NCI-H69 (cell line): ENCODE data around the gene BRD2.

Experiments used
- DNase-seq: peaks from one replicate; lab custom pipeline; 2025; lab: John Stamatoyannopoulos, UW

Gene BRD2

DNA sequence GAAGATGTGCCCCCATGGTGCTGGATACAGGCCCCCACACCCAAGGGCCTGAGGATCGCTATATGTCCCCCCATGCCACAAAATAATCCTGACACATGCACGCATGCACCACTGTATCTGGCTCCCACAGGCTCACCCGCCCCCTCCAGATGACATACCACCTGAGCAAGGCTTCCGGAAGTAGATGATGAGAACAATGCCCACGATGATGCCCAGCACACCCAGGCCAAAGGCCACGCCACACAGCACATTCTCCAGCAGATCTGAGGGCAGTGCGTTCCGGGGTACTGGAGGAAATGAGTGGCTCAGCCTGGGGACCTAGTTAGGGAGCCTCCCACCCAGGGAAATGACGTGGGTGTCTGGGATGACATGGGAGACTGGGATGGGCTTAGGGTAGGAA, 19.3 kb upstream of the BRD2 start:
- no peak for DNase-seq

DNA sequence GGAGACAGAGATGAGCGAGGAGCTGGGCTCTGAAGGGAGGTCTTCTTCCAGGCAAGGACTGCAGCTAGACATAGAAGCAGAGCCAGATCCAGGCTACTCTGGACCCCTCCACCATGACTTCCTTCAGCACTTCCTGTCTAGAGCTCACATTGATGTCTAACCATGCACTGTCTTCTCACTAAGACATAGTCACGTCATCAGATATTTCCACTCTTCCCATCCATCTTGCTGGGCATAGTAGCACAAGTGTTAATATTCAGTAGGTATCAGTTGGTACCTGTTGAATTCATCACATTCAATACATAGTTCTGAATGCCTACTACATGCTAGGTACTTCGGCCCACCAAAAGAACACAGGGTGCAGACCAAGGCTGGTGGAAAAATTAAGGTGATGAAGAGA, 18.4 kb upstream of the BRD2 start:
- DNase-seq, result no peak

DNA sequence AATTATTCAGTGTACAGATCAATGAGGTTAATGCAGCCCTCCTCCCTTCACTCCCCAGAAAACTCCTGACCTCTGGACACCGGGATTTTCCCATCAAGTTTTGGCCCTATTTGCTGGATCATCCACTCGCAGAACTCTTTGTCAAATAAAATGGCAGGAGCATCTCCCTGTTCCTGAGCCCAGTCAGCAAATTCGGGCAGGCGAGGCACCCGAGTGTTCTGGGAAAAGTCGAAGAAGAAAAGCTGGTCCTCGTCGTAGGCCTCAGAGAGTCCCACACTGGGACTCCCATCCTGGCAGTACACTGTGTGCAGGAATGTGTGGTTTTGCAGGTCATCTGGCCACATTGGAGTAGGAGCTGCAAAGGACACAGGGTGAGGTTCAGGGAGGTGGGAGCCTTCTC, 17.9 kb upstream of the BRD2 start:
- no peak for DNase-seq

DNA sequence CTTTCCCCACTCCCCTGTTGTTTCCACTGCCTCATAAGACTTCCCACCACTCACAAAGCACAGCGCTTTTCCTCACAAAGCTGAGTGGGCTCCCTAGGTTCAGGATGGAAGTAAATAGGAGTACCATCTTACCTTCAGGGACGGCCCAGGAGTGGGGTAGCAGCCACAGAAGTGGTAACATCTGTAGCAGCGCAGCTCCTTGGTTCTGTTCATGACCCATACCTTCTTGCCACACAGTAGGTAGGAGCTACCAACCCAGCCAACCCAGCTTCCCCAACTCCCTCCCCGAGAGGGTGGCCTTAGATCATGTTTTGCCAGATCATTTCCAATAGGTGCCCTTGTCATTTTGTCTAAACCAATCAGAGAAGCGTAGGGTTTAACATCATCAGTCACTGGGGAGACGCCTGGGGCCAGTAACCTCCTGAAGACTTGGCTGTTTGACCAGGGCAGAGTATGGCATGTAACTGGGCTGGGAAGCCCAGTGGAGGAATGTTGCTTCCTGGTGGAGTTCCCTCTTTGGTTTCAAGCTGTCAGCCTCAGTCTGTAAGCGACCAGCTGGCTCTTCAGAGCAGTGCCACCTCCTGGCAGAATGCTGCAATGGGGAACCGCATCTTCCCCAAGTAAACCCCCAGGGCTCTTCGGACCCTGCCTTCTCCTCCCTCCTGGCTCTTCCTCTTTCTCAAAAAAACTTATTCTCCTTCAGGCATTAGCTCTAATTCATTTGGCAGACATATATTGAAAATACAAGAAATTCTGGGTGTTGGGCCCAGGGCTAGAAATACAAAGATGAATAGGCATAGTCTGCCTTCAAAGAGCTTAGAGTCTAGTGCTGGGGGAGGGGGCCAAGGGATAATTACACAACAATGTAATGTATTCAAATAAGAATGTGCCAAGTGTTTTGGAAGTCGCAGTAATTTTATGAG, 15.3 kb upstream of the BRD2 start, which contains the start of gene HLA-DMA:
TSS of gene HLA-DMA (minus strand) at position 281 of the 923 bp plus-strand sequence. CDS start at position 220, 61 bp downstream.
- peak; percentile 60 for DNase-seq

DNA sequence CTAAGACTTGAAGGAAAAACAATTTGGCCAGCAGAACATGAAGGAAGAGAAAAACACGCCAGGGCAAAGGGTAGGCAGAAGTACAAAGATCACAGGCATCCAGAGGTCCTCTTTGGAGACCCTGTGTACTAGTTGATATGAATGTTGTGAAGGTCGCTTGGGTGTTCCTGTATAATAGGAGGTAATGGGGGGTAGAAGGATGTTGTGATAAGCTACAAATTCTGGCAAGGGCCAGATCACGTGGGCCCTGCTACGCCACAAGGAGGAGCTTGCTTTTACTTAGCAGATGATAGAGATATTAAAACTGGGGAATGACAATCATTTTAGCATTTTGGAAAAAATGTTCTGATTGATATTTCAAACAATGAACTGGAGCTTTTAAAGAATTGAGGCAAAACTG, 14.6 kb upstream of the BRD2 start:
- DNase-seq, result no peak

DNA sequence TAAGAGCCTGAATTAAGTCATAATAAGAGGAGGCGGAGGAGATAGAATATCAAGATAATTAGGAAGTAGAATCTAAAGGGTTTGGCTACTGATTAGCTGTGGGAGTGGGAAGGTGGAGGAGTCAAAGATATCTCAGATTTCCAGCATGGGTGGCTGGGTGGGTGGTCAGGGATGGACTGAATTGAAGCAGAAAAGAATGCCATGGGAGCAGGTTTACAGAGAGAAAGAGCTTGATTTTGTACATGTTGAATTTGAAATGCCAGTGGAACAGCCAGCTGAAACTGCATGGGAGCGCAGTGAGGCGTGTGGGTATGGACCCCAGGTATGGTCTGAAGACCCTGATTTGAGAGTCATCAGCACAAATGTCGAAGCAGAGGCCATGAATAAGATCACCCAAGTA, 14.1 kb upstream of the BRD2 start:
- no peak for DNase-seq

DNA sequence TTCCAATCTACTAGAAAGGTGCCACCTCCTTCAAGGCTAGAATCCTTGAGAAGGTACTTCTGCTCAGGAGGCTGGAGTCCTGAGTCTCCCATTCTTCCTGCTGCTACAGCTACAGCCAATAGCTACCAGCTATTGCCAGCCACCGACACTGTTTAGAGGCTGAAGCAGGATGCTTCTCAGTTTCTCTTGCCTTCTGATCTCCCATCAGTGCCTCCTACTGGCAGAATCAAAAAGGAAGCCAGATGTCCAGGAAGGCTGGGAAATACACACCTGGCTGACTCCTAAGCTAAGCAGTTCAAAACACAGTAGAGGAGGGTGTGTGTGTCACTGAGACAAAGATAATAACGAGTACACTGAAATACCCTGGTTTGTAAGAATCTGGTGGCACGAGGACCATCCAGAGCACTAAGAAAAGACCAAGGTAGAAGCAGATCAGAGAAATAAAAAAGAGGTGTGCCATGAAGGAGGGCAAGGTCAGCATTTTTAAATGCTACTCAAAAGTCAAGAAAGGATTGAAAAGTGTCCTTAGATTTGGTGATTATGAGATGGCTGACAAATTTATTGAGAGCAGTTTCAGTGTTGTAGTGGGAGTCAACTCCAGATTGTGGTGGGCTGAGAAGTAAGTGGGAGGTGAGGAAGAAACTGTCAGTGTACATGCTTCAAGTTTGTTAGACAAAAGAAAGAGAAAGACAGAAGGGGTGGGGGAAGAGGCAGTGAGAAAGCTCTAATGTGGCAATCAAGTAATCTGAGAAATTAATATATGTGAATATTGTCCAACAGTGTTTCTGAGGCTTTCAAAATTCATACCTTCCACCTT, 13.2 kb upstream of the BRD2 start:
- DNase-seq, result peak; percentile 63

DNA sequence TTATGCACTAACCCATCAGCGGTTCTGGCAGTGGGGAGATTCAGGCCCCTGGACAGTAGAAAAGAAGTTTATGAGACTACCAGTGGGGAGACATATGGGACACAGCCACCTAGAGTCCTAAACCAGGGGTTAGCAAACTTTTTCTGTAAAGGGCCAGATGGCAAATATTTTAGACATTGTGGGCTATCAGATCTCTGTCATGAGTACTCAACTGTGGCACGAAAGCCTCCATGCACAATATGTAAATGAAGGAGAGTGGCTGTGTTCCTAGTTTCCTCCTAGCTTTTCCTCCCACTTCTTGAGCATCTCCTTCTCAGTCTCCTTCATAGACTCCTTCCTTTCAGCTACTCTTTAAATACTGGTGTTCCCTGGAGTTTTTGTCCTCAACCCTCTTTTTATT, 12.2 kb upstream of the BRD2 start:
- no peak for DNase-seq

DNA sequence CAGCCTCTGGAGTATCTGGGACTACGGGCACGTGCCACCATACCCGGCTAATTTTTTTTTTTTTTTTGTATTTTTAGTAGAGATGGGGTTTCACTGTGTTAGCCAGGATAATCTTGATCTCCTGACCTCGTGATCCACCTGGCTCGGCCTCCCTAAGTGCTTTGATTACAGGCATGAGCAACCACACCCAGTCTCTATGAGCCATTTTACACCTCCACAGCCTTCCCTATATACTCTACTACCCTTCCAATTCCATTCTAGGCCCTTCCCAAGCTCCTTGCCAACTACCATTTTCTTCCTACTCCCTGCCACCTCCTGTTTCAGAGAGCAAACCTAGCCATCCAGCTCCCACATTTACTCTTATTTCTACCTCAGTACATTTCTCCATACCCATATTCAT, 7.8 kb upstream of the BRD2 start:
- DNase-seq, result no peak

DNA sequence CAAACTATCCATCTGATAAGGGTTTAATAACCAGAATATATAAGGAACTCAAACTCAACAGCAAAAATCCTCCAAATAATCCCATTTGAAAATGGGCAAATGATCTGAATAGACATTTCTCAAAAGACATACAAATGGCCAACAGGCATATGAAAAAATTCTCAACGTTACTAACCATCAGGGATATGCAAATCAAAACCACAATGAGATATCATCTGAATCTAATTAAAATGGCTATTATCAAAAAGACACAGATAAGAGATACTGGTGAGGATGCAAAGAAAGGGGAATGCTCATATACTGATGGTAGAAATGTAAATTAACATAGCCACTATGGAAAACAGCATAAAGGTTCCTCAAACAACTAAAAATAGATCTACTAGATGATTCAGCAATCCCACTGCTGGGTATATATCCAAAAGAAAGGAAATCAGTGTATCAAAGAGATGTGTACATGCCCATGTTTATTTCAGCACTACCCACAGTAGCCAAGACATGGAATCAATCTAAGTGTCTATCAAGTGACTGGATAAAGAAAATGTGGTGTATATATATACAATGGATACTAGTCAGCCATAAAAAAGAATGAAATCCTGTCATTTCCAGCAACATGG, 6.1 kb upstream of the BRD2 start:
- DNase-seq, result no peak

DNA sequence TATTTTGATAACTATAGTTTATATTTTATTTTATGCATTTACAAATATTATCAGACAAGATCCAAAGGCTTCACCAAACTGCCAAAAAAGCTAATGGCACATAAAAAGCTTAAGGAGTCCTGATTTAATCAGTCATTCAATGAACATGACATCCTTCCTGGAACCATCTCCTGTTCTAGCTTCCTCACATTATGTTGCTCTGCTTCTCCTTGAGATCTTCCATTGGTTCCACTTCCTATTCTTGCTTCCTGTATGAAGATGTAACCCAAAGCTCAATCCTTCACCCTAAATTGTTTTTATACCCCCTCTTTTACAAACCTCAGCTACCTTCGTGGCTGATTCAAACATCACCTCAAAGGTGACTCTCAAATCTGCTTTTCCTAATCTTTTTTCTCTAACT, 4.5 kb upstream of the BRD2 start:
- no peak for DNase-seq

DNA sequence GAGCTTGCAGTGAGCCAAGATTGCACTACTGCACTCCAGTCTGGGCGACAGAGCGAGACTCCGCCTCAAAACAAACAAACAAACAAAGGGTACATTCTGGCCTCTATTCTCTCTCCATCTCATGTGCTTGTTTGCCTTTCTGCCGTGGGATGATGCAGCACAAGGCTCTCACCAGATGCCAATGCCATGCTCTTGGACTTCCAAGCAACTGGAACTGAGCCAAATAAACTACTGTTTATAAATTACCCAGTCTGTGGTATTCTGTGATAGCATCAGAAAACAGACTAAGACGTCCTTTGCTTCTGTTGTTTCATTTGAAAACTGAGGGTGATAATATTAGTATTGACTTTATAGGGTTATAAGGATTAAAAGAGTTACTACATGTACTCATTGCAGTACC, 3.6 kb upstream of the BRD2 start:
- DNase-seq, result peak; percentile 20

DNA sequence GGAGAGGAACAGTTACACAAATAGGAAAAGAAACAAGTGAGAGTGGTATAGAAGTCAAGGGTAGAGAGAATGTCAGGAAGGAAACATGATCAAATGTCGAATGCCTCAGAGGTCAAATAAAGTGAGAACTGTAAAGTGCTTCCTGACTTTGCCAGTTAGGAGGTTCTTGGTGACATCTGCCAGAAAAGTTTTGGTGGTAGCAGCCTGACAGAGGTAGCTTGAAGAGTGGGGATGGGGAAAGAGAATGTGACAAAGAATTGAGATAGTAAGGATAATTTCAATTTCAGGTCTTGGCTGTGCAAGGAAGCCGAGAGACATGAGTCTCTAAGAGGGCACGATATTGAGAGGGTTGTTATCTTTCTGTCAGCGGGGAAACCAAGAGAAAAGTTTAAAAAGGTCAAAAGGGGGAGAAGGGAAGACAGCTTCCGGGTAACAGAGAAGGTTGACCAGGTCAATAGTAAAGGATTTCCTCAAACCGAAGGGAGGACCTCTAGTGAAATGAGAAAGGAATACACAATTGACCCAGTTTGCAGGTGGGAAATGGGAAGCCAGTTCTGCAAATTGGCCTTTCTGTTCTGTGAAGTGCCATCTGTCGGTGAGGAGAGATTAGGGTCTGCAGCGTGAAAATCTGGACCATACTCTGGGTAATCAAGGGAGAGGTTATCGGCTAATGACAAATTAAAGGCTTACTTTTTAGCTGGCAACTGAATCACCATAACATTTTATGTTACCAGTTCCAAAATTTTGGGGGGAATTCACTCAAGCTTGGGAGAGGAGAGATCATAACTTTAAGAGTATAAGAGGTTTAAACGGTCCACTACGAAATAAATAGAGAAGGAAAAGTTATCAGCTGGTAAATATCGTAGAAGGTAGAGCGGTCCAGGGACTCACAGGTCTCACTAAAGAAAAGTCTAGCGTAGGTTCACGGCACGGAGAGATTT, 973 bp upstream of the BRD2 start:
- DNase-seq, result peak; percentile 88

DNA sequence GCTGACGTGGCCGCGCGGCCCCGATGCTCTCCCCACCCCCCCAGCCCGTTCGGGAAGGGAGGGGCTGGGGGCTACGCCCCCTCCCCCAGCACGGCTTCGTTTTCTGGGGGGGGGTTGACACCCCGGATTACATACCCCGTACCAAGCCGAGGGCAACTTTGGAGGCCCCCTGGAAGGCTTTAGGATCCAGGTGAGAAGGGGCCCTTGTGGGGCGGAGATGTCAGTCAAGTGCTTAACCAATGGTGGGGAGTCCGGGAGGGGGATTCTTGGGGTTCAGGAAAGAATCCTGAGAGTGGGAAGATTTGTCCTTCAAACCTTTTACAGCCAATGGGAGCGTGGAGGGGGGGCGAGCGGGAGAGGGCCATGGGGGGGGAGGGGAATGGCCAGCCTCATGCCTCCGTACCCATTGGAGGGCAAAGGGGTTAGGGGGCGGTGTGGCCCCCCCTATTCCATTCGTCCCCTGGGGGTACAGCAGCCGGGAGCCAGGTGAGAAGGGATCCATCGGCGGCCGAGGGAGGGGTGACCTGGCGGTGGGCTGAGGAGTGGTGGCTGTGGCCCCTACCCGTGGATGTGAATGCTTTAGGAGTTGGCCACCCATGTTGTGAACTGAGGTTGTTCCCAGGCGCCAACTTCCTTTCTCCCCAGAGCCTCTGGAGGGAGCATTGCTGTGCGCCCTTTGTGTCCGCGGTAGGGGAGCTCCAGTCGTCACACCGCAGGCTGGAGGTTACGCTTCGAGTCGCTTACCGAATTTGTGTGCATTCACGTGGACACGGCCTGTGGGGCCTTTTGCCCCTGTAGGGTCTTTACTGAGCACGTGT, 682 bp downstream of the BRD2 start:
- DNase-seq, result peak; percentile 97

DNA sequence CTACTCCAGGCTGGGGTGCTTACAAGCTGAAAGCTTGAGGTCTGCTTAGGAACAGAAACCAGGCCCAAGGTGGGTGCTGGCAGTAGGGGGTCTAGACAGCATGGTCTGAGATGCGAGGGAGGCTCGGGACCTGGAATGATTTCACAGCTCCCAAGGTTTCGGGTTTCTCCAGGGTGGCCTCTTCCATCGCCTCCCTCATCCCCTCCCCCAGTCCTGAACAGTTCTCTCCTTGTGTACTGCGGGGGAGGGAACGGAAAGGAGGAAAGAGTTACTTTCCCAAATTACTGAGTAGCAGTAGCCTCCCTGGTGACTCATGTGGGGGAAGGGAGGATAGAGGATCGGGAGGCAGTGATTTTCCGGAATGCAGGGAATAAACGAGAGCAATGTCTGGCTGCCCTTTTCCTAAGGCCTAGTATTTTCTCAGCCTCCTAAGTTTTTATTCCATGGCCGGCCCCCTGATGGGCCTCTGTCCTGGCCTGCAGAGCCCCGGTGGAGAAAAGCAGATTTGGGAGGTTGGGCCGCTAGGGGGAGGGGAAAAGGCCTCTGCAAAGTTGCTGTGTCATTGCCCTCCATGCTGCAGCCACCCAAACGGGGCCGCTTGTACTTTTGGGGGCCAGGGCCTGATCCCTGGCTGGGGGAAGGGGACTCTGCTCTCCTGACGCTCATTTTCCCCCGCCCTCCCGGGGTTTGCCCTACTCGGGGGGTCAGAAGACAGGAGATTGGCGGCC, 1.5 kb downstream of the BRD2 start:
- peak; percentile 95 for DNase-seq

DNA sequence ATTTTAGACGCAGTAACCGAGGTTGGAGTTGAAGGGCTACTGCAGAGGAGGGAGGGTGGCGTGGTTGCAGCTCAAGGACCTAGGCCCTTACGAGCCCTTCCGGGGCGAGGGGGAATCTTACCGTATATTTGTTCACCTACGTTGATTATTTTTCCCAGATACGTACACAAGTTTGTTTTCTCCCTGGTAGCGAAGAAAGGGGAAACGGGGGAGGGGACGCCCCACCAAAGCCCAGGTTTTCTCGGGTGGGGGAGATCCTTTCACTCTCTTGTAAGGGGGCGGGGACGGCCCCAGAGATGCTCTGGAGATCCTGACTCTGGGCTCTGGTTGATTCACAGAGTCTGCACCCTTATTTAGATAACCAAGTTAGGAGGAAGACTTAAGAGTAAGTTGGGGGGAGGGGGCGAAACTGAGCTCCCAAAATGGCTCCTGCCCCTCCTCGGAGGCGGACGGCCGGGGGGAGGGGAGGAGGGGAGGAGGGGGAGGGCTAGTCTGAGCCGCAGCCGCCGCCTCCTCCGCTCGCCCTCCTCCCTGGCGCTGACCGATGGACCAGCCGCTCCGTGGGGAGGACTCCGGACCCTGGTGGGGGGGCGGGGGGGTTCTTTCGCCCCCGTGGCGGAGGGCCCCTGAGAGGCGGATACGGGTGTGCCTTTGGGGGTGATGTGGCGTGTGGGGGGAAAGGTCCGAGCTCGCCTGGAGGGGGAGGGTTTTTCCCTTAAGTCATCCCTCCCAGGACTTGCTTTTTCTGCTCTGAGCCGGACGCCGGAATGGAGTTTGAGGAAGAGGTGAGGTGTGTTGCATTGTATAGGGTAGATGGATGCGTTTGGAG, 2.2 kb downstream of the BRD2 start:
- DNase-seq, result peak; percentile 95

DNA sequence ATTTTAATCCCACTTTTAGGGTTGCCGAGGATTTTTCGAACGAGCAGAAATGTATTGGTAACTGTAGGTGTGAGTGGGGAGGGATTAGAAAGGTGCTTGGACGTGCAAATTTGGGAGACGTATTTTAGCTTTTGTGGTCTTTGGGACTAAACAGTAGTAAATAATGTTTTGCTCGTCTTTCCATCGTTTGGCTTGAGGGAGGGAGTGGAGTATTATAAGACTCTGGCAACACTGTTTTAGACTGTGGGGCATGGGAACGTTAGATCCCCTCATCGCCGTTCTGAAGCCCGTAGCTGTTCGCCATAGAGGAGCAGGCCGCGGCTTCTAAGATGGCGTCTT, 2.8 kb downstream of the BRD2 start:
- no peak for DNase-seq

DNA sequence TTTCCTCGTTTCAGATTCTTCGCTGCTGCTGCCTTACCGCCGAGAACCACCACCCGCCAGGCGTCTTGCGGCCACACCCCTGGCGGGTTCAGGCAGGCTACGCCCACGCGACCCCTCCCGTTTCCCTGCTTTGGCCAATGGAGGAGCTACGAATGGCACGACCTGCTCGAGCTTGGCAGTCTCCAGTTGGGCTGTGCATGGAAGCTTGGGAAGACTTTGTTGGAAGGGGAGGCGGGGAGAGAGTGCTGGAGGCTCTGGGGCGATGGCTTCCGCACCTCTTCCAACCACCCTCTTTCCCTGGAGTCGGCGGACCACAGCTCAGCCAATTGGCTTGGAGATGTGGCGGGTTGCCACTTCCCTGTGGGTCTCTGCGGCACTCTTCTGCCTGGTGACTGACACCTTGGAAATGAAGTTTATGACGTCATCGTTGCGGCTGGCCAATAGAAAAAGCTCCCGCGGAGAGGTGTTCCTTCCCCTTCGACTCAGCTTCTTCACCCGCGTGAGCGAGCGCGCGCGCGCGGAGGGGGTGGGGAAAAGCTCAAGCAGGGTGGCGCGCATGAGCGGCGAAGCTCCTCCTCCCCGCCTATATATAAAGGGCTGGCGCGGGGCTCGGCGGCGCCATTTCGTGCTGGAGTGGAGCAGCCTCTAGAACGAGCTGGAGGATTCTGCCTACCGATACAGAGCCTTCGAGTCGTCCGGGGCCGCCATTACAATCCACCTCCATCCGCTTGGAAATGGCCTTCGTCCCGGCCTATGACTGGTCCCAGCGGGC, 3.4 kb downstream of the BRD2 start:
- DNase-seq, result peak; percentile 100
